EL (cell line): ENCODE measurements around the gene SLC17A5.
A peak's percentile ranks its signal among the peaks of the same experiment; 100 is the strongest.
"Not testable (repeated sequence)": the region's sequence is repeated elsewhere in the genome, so short reads cannot be mapped to it uniquely, and the experiment has no call there.

Experiments
- DNase-seq: peaks from one replicate; pipeline ENCODE4 v3.0.0-alpha.2; 2016

Gene SLC17A5

GRCh38 chr6:73613806-73614536, 39.8 kb downstream of the SLC17A5 start:
- DNase-seq, result no peak

DNA sequence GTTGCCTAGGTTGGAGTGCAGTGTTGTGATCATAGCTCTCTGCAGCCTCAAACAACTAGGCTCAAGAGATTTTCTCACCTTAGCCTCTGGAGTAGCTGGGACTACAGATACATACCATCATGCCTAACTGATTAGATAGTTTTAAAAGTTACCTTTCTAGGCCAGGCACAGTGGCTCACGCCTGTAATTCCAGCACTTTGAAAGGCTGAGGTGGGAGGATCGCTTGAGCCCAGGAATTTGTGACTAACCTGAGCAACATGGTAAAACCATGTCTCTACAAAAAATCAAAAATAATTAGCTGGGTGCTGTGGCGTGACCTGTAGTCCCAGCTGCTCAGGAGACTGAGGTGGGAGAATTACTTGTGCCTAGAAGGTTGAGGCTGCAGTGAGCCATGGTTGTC, 41.2 kb downstream of the SLC17A5 start:
- DNase-seq, result no peak

GRCh38 chr6:73610444-73611275, 43.1 kb downstream of the SLC17A5 start:
- DNase-seq, result peak; percentile 65

DNA sequence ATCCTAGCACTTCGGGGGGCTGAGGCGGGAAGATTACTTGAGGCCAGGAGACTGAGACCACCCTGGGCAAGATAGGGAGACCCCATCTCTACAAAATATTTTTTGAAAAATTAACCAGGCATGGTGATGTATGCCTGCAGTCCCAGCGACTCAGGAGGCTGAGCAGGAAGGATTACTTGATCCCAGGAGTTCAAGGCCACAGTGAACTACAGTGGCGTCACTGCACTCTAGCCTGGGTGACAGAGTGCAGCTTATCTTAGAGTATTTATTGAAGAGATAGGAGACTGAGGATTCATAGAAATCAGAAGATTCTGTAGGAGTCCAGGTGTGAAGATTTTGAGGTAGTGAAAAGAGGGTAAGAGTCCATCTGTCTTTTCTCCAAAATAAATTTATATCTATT, 45.0 kb downstream of the SLC17A5 start:
- DNase-seq, result no peak

DNA sequence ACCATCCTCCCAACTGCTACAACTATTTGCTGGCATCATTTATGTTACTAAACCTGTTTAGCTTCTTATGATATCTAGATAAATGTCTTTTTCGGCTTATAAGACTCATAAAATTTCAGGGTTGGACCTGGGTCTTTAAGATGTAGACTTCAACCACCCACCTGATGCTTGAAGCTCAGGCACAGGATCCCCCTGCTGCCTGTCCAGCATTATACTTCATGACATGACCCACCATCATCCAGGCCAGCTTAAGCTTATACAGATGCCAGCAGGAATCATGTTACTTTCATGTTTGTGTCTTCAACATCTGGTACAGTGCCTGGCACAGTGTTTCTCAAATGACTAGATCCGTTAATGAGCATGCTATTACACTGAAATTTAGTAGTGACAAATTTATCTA, 47.4 kb downstream of the SLC17A5 start:
- no peak for DNase-seq

- no peak for DNase-seq
These were observed 49.3 kb downstream of the SLC17A5 start for GRCh38 chr6:73604461-73604860.

DNA sequence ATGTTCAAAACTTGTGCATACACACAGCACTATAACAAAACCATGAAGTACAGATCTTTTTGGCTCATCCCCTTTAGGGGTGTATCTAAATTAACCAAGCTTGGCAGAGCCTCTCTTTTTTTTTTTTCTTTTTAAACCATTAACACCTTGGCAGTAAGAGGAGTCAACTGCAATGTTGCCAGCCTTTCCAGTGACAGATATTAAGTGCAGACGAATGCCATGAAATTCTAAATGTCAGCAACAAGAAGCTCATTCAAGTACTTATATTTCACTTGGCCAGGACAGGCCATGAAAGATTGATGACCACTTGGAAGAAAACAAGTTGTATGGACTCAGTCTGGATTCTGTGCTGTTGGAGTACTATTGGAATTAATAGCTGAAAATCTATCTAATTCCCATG, 49.8 kb downstream of the SLC17A5 start:
- DNase-seq, result no peak

- no peak for DNase-seq
These were observed 67.3 kb downstream of the SLC17A5 start for GRCh38 chr6:73586416-73586974.

DNA sequence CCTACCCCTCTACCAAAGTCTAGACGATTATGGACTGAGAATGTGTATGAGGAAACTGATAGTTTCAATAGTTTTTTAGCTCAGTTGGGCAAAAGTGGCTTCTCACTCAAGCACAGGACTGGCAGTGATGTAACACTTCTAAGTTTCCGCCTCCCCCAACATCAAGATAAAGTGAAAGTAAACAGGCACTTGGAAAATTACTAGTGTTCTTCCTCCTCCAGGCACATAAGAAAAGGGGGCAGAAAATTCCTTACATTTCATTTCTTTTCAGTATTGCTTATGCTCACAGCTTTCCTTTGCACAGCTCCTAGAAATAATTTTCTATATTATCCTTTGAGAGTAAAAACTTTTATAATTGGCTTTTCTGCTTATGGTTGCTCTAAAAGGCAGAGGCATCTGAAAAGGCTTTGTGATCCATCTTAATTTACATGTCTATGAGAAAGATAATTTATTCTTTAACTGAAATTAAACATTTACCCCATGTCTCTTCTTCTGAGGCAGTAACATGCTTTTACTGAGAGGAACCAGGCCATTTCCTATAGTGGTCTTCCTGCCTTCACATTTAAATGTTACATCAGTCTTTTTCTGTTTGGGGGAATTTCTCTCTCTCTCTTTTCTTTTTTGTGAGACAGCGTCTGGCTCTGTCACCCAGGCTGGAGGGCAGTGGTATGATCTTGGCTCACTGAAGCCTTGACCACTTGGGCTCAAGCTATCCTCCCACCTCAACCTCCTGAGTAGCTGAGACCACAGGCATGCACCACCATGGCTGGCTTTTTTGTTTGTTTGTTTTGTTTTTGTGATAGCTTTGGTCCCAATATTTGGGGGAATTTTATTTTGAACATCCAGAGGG, 68.0 kb downstream of the SLC17A5 start:
- peak; percentile 82 for DNase-seq

DNA sequence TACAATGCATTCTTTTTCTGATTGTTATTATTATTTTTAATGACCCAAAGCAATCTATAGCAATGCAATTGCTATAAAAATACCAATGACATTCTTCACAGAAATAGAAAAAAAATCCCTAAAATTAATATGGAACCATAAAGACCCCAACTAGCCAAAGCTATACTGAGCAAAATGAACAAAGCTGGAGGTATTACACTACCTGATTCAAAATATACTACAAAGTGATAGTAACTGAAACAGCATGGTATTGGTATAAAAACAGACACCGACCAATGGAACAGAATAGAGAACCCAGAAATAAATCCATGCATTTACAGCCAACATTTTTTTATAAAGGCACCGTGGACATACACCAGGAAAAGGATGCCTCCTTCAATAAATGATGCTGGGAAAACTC, 72.5 kb downstream of the SLC17A5 start:
- no peak for DNase-seq

DNA sequence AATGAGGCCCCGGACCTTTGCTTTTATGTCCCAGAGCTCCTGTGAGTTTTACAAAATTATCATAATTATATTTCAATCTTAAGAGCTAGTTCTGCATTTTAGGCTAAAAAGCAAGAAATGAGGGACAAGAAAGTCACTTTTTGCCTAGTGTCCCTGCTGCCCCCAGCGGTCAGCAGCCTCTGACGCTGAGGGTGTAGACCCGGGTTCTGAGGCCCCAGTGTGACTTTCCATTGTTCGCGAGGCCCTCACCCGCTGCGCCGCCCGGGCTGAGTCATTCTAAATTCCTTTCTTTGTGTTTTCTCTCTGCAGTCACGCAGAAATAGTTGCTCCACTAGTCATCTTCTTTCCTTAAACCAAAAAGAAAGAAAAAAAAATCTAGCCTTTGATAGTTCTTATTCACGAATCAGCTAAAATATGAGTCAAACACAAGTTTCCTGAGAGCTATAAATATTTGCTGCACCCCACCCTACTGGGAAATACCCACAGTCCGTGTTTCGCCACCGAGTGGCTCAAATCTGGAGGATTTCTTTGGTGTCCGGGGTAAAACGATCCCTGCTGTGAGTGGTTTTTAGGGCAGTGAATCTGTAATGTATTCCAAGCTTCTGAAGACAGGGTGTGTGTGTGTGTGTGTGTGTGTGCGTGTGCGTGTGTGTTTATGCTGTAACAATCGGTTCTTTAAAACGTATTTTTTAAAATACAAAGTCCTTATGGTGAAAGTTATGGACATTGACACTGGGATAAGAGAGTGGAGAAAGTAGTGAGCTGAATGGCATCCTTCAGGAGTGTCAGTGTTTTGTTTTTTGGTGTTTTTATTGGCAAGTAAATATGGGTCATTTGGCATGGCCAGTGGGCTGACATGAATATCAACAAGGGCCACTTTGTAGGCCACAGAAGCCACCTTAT, 73.3 kb downstream of the SLC17A5 start:
- peak; percentile 99 for DNase-seq

DNA sequence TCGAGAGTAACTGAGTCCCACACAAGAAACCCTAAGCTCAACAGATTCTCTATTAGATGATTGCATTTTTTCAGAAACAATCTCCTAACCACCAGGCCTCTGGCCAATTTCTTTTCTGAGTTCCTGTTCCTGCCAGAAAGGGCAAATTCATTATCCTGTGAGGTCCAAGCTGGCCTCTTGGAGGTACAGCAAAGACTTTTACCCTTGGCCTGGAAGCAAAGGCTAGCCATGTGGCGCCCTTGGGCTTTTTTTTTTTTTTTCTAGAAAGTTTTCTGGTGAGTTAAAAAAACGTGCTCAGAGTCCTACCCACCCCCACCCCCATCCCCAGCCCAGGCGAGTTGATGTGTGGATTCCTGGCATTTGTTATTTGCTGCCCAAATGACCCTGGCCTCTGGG, 73.9 kb downstream of the SLC17A5 start:
- DNase-seq, result peak; percentile 92

DNA sequence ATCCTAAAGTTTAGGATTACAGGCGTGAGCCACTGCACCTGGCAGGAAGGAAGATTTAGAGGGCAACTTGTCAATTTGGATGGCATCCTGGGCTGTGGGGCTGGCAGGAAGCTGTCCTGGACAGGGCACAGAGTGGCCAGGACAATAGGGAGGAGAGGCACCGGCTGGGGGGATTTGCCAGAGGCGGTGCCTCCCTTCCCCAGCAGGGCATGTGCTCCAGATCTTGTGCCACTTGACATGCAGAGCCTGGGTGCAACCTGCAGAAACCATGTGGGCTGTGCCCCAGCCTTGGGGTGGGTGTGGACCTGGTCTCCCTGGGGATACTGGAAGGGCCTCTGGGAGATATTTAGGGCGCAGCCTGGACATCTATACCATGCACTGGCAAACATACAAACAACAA, 74.4 kb downstream of the SLC17A5 start:
- DNase-seq, result no peak

- no peak for DNase-seq
These were observed 76.1 kb downstream of the SLC17A5 start for GRCh38 chr6:73577676-73578075.

- not testable (repeated sequence) for DNase-seq
These were observed 81.3 kb downstream of the SLC17A5 start for GRCh38 chr6:73572531-73572930.

GRCh38 chr6:73571218-73572181, 82.3 kb downstream of the SLC17A5 start:
- DNase-seq, result not testable (repeated sequence)

DNA sequence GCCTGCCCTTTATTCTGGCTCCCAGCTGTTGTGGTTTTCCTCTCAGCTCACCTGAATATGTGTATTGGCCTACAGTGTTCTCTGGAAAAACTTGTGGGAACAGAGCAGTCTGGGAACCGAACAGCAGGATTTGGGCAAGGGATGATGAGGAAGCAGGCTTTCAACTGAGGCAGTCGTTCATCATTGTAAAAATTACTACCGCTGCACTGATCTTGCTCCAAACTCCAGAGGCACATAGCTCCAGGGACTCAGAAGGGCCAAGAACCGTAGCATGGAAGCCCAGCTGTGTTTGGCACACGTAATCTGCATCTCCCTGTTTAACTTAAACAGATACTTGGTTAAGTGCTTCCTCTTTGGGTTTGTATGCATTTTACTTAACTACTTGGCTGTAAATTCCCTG, 84.7 kb downstream of the SLC17A5 start:
- DNase-seq, result no peak

GRCh38 chr6:73566954-73567591, 86.7 kb downstream of the SLC17A5 start:
- DNase-seq, result peak; percentile 72

- DNase-seq, result not testable (repeated sequence)
These were observed 87.3 kb downstream of the SLC17A5 start for GRCh38 chr6:73566486-73566871.
